HG03097 (cell line): ENCODE measurements around the gene AMOTL2.

ENCODE experiments used
- ATAC-seq: cut with Tn5 transposase; IDR thresholded peaks from one replicate; pipeline ENCODE4 v1.9.1; 2021; ENCODE audit not compliant: unreplicated experiment, low FRiP score

The AMOTL2 gene

DNA sequence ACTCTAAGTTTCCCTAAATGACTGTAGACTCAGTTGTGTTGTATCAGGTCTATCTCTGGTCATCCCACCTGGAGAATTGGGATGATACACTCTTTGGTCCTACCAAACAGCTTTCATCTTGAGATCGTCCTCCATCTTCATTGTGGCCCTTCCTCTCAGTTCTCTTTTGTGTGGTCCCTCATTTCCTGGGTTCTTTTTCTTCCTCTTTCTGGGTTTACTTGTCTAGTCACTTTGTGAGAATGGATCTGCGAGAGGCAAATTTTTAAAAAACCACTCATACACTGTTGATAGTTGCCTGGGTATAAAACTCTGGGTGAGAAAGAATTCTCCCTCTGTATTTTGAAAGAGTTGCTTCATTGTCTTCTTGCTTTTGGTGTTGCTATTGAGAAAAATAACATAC is 6.0 kb upstream of the AMOTL2 start:
- ATAC-seq = no peak

DNA sequence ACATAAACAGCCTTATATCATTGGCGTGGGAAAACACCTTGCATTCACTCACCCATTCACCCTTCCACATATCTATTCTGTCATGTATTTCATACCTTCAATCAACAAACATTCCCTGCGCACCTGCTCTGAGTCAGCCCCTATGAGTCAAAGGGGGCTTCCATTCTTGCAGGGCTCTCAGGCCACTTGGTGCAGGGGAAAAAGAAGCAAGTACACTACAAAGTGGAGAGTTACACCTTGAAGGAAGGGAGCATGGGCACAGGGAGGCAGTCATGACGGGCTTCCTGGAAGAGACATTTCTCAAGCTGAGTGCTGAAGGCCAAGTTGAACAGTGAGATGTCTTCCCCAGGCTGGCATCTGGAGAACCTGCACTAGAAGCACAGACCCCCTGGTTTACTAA is 4.6 kb upstream of the AMOTL2 start:
- no peak for ATAC-seq

DNA sequence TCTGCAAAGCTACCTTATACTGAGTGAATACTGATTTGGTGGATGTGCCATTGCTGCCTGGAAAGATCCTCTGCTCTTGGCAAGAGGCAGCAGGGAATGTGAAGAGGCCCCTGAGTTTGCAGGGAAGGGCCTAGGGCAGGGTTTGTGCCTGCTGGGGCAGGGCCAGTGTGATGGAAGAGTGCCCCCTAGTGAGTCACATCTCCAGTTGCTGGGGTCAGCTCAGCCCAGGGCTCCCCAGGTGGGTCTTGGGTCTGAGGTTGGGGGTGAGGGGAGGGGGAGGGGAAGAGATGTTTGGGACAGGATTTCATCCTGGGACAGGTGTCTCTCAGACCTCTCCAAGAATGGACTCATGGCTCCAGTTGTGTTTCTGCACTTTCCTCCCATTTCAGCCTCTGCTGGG is 4.1 kb upstream of the AMOTL2 start:
- no peak for ATAC-seq

DNA sequence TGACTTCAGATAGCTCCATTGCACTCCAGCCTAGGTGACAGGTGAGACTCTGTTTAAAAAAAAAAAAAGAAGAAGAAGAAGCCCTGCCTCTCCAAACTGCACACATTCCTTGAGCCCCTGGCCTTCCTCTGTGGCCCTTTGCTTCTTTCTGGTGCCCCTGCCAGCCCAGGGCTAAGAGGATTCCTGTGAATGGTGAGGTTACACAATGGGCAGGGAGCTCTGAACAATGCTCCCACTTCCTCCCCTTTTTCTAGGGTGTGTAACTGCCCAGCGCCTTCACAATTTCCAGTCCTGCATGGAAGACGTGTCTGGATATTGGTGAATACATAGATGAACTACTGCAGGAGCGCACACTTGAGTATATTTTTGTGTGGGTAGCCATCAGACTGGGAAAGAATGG is 3.6 kb upstream of the AMOTL2 start:
- ATAC-seq = no peak

DNA sequence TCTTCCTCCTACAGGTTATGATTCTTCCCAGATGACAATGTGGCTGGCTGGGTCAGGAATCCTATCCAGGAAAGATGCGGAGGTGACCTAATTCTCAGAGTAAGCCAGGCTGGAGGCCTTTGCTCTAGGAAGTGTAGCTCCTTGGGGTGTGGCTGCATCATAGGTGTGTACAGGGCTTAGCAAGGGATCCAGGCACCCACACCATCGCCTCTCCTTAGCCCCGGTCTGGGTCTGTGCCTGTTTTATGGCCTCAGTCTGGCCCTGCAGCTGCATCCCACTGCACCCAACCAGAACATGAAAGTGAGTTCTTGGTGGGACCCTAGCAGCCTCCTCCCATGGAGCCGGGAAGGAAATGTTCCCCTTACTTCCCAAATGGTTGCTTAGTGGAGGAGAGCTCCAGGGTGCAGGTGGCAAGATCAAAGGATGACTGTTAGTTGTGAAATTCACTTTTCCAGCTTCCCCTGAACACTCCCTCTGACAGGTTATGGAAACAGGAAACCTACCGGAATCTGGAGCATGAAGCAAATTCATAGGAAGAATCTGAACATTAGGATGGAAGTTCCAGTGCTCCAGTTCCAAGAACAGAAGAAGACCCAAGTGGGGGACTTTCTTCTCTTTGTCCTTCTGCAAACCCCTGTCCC is 2.7 kb upstream of the AMOTL2 start:
- ATAC-seq = no peak

DNA sequence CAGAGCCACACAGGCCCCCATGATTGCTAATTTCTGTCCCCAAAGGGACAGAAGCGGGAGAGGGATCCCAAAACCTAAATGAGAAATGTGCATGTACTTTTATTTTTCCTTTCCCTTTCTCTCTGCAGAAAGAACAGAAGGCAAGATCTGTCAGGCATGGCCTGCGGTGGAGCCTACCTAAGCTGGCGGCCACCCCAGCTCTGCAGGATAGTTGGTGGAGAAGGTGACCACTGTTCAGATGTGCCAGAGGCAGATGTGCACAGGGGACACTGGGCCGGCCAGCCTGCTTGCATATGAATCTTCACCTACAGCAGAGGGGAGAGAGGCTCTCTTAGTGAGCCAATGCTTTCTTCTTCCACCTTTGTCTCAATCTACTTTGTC is 2.1 kb upstream of the AMOTL2 start:
- ATAC-seq = no peak

DNA sequence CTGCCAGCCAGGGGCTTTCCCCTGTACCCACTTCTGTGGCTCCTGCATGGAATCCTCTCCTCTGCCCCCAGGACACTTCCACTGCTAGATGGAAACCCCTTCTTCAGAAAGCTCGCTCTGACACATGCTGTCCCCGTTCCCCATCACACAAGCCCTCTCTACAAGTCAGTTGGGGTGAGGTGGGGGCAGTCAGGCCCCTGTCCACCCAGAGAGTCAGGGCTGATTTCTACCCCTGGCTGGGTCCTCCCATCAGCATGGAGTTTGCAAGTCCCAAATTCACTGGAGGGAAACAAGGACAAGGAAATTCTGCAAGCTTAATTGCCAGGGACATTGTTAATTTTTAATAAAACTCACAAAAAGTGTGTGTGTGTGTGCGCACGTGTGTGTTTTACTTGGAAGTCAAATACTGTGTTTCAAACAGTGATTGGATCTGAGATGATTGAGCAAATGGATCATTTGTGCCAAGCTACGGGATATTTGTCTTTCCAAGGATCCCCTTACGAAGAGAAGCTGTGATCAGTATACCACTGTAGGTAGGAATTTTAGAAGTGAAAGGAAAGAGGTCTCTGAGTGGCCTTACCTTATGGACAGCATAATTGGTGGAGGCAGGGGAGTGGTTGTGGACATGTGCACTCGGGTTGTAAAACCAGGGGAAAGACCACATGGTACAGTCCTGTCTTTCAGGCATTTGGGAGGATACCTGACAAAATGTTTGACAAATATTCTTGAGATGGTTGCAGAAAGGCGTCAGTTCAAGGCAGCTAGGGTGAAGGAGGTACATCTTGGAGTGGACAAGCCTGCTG is 1.5 kb upstream of the AMOTL2 start:
- no peak for ATAC-seq

DNA sequence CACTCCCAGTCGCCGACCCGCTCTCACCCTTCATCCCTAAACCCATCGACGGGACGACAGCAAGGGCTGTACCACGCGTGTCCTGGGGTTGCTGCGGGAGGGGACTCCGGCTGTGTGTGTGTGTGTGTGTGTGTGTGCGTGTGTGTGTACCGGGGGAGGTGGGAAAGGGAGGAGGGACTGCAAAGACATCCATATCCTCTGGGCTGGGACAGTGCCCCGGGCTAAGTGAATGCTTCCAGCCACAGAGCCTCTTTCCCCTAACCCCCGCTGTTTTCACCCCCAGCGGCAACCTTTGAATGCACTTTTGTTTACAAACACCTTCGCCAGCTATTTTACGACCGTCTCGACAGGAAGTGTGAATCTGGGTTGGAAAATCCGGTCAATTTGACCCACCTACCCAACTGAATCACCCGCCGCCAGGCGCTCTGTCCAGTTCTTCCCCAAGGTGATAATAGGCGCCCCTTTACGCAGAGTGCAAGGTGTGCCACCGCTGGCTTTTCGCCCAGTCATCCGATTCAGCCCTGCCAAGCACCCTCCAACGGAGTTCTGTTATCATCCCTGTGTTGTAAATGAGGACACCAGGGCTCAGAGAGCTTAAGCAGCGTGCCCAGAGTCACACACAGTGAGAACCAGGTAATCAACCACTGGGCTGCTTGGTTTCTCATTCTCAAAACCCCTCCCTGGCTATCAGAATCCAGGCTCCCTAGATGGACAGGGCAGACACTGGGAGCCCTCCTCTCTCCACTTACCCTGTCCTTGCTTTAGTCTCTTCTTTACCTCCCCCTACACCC is 739 bp upstream of the AMOTL2 start:
- no peak for ATAC-seq

DNA sequence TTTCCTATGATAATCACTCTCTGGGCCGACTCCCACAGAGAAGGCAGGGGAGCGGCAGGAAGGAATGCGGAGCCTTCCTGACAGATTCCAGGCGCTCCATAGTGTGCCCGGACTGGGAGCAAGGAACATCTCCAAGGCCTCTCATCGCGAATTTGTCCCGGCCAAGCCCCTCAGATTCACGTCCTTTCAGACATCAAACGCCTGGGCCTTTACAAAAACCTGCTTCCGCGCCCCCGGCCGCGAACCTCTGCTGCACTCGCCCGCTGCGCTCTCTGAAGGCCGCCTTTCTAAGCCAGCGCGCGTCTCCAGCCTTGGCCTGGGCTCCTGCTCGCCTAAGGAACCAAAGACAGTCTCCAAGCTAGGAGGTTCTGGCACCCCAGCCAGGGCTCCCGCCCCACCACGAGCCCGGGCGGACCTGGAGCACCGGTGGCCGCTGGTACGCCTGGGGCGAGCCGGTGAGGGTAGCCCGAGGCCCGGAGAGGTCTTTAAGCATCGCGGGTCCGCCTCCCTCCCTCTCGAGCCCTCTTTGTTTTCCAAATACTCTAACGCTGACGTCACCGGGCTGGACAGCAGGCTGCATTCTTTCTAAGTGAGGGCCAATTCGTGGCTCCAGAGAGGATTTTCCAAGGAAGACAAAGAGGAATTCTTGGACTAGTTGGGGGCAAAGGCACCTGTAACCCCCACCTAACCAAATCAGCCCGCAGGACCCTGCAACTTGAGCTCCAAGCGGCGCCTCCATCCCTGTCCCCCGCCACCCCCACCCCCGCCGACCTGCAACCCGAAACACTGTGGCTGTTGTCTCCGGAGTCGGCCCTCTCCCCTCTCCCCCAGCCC is 759 bp downstream of the AMOTL2 start:
- ATAC-seq = no peak

DNA sequence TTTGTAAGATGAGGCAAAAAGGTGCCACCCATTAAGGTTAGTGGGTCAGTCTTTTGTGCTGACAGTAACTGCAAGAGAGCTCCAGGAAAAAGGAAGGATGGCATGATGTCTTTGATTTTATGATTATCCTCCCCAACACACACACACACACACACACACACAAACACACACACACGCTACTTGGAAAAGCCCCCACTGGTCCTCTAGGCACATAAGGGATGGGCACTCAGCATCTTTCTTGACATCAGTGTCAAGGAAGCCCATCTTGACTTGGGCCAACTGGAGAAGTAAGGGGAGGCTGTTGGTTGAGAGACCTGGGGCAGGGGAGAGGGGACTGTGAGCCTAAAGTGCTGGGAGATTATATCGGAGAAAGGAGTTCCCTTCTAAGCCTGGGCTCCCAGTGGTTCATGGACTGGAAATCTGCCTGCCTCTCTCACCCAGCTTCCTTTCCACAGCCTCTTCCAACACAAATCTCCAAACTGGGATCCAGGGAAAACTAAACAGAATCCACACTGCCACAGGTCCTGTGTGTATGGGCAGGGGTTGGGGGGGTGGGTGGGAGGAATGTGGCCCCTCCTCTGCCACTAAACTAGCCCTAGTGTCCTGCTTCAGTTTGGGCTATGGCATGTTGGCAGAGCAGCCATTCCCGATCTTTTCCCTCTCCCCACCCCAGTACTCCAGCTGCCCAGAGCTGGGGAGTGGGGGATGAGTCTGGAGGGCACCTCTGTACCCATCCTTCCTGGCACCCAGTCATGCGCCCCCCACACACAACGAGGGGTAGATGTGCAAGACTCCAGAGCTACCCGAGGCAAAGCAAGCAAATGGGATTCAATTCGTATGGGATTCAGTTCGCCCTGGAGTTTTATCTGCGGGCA is 1.6 kb downstream of the AMOTL2 start:
- no peak for ATAC-seq

DNA sequence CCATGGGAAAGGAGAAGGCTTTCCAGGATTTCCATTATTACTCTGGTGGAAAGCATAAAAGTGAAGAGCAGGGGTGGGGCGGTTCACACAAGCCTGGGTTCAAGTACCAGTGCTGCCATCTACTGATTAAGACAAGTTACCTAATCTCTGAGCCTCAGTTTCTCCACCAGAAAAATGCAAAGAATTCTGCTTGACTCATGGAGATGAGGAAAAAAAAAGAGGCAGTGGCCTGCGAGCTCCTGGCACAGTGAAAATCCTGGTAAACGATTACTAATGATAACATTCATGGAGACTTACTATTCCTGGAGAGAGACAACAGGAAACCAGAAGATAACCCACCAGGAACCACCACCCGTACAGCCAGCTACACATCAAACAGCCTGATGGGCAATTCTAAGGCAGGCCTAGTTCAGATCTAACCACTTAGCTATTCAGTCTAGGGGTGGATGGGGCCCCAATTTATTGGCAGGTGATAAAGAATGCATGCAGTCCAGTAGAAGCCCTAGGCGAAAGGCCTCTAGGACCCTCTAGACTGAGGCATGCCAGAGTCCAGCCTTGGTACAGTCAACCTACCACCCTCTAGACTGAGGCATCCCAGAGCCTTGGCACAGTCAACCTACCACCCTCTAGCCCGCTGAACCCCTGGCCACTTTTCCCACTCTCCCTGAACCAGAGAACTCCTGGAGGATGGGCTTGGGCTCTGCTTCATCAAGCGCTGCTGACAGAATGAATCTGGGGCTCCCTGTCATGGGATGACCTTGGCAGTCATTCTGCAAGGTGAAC is 2.5 kb downstream of the AMOTL2 start:
- no peak for ATAC-seq

DNA sequence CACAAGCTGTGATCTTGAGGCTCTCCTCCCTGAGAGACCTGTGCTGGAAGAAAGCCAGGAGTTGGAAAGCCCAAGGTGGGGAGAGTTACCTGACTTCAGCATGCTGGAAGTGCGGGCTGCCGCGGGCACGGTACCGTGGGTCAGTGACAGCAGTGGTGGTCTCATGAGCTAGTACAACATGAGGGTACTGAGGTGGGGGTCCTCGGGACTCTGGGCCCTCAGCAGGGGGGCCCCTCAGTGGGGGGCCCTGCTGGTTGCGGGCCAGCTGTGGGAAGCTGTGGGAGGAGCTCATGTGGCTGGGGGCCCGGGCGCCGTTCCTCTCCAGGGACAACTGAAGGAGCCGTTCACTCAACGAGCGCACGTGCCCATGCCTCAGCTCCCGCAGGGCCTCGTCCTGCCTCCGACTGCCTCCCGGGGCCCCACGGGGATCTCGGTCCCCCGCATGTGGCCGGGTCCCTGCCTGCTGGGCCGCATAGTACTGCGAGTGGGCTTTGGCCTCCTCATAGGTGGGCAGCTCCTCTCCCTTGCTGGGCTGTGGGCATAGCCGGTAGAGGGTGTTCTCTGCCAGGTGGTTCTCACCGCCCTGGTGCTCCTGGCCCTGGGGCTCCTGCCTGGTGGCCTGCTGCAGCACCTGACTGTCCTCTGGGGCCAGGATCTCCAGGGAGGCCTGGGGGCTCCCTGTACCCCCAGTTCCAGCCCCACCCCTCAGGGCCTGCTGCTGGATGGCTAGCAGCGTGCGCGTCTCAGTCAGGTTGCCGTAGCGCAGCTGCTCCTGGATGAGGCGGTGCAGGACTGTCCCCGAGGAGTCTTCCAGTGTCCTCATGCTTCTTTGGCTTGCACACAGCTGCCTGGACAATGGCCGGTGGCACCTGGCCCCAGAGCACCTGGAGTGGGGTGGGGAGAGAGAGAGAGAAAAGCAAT is 3.4 kb downstream of the AMOTL2 start:
- ATAC-seq = no peak

DNA sequence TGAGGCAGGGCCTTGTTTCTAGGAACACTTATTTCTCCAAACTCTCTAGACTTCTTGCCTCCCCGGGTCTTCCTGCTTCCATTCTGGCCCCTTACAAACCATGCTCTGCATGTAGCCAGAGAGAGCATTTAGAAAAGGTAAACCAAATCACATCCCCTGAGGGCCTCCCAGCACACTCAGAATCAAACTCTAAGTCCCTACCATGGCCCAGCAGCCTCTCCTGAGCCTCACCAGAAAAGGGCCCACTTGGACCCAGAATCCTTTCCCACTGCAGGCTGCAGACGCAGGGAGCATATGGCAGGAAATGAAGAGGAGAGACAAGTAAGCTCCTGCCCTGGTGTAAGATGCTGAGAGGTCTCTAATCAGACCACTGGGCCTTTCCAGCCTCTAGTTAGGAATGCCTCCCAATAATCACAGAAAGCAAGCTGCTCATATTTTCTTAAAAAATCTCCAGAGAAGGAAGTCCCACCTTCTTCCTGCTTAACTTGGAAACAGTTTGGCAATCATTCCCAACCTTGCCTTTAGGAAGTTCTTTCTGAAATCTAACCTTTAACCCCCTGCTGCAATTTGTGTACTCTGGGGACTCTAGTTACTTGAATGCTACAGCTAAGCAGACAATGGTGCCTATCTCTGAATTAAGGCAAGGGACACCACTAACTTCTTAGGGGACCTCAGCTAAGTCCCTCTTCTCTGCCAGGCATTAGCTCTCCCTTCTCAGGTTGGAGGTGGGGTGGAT is 4.2 kb downstream of the AMOTL2 start:
- ATAC-seq = no peak

DNA sequence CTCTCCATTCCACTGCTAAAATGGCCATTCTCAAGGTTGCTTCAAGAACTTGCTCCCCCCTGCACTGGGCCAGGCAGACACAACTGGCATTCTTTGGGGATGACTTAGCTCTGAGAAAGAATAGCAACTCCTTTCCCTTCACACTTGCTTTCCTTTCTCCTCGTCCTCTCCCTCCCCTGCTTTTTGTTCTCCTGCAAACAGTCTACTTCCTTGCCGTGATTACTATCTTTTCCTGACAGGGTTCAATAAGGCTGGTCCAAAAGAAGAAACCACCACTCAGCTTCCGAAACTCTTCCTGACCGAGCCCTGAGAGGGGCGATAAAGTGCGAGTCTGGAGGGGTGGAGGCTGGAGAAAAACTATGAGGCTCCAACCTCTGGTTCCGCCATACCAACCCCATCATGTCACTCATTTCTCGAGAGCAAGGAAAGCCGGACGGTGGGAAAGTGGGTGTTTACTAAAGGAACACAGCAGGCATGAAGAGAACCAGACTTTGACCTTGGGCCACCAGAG is 5.0 kb downstream of the AMOTL2 start:
- no peak for ATAC-seq

DNA sequence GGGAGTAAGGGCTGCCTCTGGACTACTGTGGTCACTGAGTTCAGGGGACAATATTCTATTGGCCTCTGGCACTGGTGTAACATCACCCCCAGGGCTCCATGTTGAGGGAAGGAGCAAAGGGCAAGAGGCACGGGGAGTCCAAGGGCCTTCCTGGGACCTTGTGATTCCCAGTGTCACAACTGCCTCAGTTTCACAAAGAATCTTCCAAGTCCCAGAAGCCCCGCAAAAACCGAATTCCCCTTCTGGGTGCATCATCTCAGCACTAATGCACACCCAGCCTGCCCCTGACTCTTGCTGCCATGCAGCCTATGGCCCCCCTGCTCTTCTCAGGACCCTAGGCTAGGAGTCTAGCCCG is 5.5 kb downstream of the AMOTL2 start:
- no peak for ATAC-seq

DNA sequence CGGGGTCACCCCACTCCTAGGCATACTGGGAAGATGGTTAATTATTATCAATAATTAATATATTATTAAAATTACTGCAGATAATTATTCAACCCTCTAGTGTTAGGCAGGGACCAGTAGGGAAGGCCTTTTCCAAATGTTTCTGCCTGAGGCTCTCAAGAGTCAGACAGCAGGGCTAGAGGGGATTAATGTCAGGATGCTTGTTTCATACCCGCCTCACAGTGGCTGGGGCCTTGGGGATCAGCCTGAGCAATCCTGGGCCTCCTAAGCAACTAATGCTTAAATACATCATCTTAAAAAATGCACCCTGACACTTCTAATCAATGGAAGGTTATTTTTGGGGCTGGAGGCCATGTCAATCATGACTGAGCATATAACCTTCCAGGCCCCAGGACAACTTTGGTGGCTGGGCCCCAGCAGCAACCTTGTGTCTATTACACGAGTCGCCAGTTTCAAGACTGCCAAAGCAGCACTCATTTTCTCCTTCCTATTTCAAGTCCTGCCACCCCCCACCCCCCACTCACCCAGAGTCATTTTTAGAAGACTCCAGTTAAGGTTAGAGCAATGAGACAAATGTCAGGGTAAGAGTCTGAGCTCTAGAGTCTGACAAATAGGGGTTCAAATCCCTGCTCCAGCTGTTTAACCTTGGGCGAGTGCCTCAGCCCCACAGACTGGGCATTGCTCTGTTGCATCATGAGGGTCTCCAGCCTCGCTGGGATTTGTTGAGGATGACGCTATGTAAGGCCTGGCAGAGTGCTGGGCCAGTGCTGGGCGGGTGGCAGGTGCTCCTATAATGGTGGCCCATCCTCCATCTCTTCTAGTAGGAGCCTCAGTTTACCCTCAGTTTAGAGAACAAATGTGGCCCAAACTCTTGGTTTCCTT is 6.1 kb downstream of the AMOTL2 start:
- ATAC-seq = no peak
